ENCODE results near the gene SSPN. TPM values are rescaled to one million over a fixed set of nuclear protein-coding genes. Genes with fewer than 3 reads are reported as not detected.

Gene SSPN
- total RNA-seq, 4 donors from 2014 or later, result 0.99 to 11.3 (median 3.1) TPM

DNA sequence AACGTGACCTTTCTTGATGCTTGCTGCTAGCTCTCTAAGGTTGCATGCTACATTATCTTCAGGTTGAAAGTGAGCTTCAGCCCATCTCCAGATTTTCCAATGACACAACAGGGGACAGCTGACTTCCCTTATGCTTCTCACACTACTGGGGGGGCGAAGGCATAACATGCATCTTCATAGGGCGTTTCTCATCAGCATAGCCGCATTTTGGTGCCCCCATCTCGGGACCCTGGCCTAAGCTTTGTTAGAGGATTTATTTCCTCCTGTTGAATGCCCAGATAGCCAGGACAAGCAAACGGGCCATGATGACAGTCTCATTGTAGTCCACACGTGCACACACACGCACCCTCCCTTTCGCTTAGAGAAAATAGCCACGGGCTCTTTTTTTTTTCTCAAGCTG is 30.7 kb downstream of the SSPN start:
- Histone ChIP-seq H3K36me3 (no peaks in the 10 kb centered on the region), H3K27ac (peak overlapping the region in 3 of 4 donors; percentile 35 to 51 (median 47)), H3K4me3 (peak overlapping the region; percentile 23 to 64 (median 42)), H3K27me3 (peaks cover 0 to 15% (median 0%) of the 10 kb centered on the region in 4 donors), H3K4me1 (peaks cover 2 to 17% (median 8%) of the 10 kb centered on the region in 3 donors), H3K9me3 (no peaks in the 10 kb centered on the region)
- TF ChIP-seq, protein P1, sequence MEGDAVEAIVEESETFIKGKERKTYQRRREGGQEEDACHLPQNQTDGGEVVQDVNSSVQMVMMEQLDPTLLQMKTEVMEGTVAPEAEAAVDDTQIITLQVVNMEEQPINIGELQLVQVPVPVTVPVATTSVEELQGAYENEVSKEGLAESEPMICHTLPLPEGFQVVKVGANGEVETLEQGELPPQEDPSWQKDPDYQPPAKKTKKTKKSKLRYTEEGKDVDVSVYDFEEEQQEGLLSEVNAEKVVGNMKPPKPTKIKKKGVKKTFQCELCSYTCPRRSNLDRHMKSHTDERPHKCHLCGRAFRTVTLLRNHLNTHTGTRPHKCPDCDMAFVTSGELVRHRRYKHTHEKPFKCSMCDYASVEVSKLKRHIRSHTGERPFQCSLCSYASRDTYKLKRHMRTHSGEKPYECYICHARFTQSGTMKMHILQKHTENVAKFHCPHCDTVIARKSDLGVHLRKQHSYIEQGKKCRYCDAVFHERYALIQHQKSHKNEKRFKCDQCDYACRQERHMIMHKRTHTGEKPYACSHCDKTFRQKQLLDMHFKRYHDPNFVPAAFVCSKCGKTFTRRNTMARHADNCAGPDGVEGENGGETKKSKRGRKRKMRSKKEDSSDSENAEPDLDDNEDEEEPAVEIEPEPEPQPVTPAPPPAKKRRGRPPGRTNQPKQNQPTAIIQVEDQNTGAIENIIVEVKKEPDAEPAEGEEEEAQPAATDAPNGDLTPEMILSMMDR (IDR thresholded peaks at IDR 0.05), result no peak
- TF ChIP-seq POLR2A (IDR thresholded peaks at IDR 0.05), result no peak
- DNase-seq, result no peak
- intact Hi-C loops (cut with DNase I), result no loop called here
- 37 to 61% methylated on average over 9 to 10 of the region's 10 CpGs for WGBS, 2 donors

DNA sequence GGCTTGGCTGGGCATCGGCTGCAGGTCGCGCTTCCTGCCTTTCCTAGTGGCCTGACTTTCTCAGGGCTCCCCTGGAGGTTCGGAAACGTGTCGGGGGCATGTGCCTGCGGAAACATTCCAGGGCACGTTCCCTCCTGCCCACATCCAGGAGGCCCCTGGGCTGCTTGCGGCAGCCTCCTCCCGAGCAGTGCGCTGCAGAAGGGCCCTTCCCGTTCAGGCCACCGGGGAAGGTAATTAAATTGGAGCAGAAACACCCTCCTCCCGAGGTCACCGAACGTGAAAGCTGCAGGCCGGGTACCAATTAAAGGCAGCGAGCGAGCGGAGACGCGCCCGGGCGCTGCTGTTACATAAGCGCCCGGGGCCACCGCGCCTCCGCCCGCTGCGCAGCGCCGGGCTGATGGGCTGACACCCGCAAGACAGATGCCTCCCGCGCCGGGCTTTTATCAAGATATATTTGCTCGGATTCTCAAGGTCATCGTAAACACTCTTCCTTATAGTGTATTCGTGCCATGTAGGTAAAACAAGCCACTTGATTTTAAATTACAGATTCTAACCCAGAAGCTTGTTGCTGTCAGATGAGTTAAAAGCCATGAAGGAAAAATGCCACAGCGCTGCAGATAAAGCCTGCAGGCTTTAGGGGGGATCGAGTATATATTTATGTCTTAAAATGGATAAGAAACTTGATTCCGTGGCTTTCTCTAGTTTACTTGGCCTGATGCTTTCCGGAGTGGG is 31.4 kb downstream of the SSPN start:
- H3K4me1 ChIP-seq, result peaks cover 2 to 22% (median 10%) of the 10 kb centered on the region in 3 donors
- no peak for DNase-seq
- TF ChIP-seq POLR2A (IDR thresholded peaks at IDR 0.05), result no peak
- TF ChIP-seq, protein P1 (IDR thresholded peaks at IDR 0.05), result no peak
- 9 to 14% methylated on average over 9 to 11 of the region's 44 CpGs for WGBS, 2 donors
- no peaks in the 10 kb centered on the region for H3K36me3 ChIP-seq
- H3K27ac ChIP-seq, result peak overlapping the region; percentile 35 to 61 (median 49)
- H3K9me3 ChIP-seq, result no peaks in the 10 kb centered on the region
- peaks cover 0 to 15% (median 0%) of the 10 kb centered on the region in 4 donors for H3K27me3 ChIP-seq
- H3K4me3 ChIP-seq, result peak overlapping the region; percentile 23 to 64 (median 42)
- intact Hi-C loops (cut with DNase I), result no loop called here

DNA sequence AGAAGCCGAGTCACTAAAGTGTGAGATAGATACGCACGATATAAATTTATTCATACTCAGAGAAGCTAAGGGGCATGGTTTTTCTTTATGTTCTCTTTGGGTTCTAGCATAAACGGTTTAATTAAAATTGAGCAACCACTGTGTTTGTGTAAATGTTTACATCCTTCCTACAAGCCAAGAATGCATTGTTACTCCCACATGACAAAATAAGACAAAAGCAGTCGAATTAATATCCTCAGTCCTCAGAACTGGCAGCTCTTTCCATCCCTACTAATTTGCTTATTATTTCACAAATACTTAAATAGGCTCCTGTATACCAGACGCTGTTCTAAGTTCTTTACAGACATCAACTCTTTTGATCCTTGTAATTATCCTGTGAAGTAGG is 32.0 kb downstream of the SSPN start:
- DNase-seq, result no peak
- WGBS, 2 donors, result 57 to 59% methylated on average over 6 of the region's 6 CpGs
- peak overlapping the region in 2 of 4 donors; percentile 47 to 51 for H3K27ac ChIP-seq
- H3K36me3 ChIP-seq, result no peaks in the 10 kb centered on the region
- TF ChIP-seq POLR2A (IDR thresholded peaks at IDR 0.05), result no peak
- TF ChIP-seq, protein P1 (IDR thresholded peaks at IDR 0.05), result no peak
- H3K4me3 ChIP-seq, result peak overlapping the region in 3 of 4 donors; percentile 42 to 64 (median 43)
- peaks cover 2 to 28% (median 10%) of the 10 kb centered on the region in 3 donors for H3K4me1 ChIP-seq
- H3K9me3 ChIP-seq, result no peaks in the 10 kb centered on the region
- intact Hi-C loops (cut with DNase I), result no loop called here
- peaks cover 0 to 15% (median 0%) of the 10 kb centered on the region in 4 donors for H3K27me3 ChIP-seq

DNA sequence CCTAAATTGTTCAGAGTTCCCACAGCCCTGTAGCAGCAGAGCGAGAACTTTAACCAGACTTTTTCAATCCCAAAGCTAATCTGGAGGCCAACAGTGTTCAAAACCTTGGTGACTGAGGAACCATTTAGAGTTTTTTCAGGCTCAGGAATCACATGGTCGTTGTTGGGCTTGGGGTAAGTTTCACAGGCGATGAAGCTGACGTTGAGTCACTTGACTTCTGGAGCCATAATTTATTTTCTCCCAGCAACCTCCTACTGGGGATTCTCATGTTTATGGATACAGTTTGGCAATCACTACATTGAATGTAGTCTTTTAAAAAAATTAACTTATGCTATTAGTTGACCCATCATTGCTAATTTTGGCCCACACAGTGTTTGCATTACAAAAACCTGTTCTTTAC is 34.5 kb downstream of the SSPN start:
- Histone ChIP-seq H3K27me3 (peaks cover 0 to 15% (median 0%) of the 10 kb centered on the region in 4 donors), H3K4me1 (peaks cover 2 to 28% (median 10%) of the 10 kb centered on the region in 3 donors), H3K36me3 (no peaks in the 10 kb centered on the region), H3K27ac (no peak overlapping the region), H3K4me3 (no peak overlapping the region), H3K9me3 (no peaks in the 10 kb centered on the region)
- intact Hi-C loops (cut with DNase I), result no loop called here
- DNase-seq, result no peak
- TF ChIP-seq, protein P1 (IDR thresholded peaks at IDR 0.05), result no peak
- no peak for TF ChIP-seq POLR2A (IDR thresholded peaks at IDR 0.05)
- 85 to 90% methylated on average over 4 of the region's 4 CpGs for WGBS, 2 donors

DNA sequence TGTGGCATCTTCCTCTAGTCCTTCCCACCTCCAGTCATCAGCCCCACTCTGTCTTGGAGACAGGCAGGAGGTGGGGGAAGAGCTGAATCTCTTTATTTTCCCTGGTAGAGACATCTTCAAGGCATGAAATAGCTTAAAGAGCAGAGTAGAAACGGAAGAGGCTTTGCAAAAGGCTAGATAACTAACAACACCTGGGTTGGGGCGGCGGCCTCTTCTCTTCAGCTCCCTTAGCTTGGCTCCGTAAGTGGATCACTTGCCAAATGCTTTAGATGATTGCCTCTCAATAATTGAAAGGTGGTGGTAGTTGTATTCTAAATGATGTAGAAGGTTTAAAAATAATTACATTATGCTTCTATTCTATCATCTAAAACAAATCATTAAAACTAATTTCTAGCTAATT is 36.1 kb downstream of the SSPN start:
- peak overlapping the region in 2 of 4 donors; percentile 10 to 15 for H3K27ac ChIP-seq
- H3K4me1 ChIP-seq, result peaks cover 2 to 21% (median 6%) of the 10 kb centered on the region in 3 donors
- TF ChIP-seq, protein P1 (IDR thresholded peaks at IDR 0.05), result no peak
- no peak for TF ChIP-seq POLR2A (IDR thresholded peaks at IDR 0.05)
- no peaks in the 10 kb centered on the region for H3K36me3 ChIP-seq
- peaks cover 0 to 7% (median 0%) of the 10 kb centered on the region in 4 donors for H3K27me3 ChIP-seq
- no peak overlapping the region for H3K4me3 ChIP-seq
- no peak for DNase-seq
- H3K9me3 ChIP-seq, result no peaks in the 10 kb centered on the region
- WGBS, 2 donors, result 62 to 79% methylated on average over 4 of the region's 4 CpGs
- intact Hi-C loops (cut with DNase I), result no loop called here

Measured in esophagus squamous epithelium (tissue), 5 donors.